Thyroid gland (tissue), 4 donors: ENCODE data around the gene HMMR.

Experiments used
- CTCF ChIP-seq, 6 experiments: fragments of 200-600 bp in 3 of 6; fragments of 450-650 bp in 3 of 6; sonication (generic) in 3 of 6; IDR thresholded peaks; one replicate each; pipeline ENCODE4 v1.5.1; 2016 to 2019; ENCODE audit warnings: antibody characterized with exemption in 6 of 6, mild to moderate bottlenecking in 2 of 6, inconsistent platforms in 1 of 6, moderate library complexity in 1 of 6
- POLR2A ChIP-seq, 2 donors: fragments of 450-650 bp; IDR thresholded peaks; one replicate each; pipeline ENCODE4 v1.6.1; 2017; ENCODE audit warnings: antibody characterized with exemption in 2 of 2, mild to moderate bottlenecking in 2 of 2, moderate library complexity in 1 of 2

GRCh38 chr5:163432544-163432943 is 27.9 kb upstream of the HMMR start:
- TF ChIP-seq POLR2A (IDR thresholded peaks at IDR 0.05) = no peak
- TF ChIP-seq CTCF (IDR thresholded peaks at IDR 0.05) = no peak
